Parathyroid adenoma (tissue), 2 donors: ENCODE data around the gene FANCL.

Experiments
- H2AFZ ChIP-seq: fragments of 300-600 bp; sonication (generic); one replicate; pipeline ENCODE4 v1.7.0; 2017; ENCODE audit warnings: antibody characterized with exemption, mild to moderate bottlenecking
- H3K27ac ChIP-seq: fragments of 300-600 bp; sonication (generic); one replicate; pipeline ENCODE4 v1.7.0; 2017
- H3K27me3 ChIP-seq: fragments of 300-600 bp; sonication (generic); one replicate; pipeline ENCODE4 v1.7.0; 2017; ENCODE audit warnings: low read length; ENCODE audit not compliant: control insufficient read depth, insufficient read depth
- H3K36me3 ChIP-seq: fragments of 300-600 bp; sonication (generic); one replicate; pipeline ENCODE4 v1.7.0; 2017; ENCODE audit warnings: low read length; ENCODE audit not compliant: control insufficient read depth, insufficient read depth
- H3K4me1 ChIP-seq: fragments of 300-600 bp; sonication (generic); one replicate; pipeline ENCODE4 v1.7.0; 2017; ENCODE audit warnings: control low read depth
- H3K4me2 ChIP-seq: fragments of 300-600 bp; sonication (generic); one replicate; pipeline ENCODE4 v1.7.0; 2017; ENCODE audit warnings: low read length
- H3K4me3 ChIP-seq: fragments of 300-600 bp; sonication (generic); one replicate; pipeline ENCODE4 v1.7.0; 2017; ENCODE audit warnings: low read depth, low read length
- H3K79me2 ChIP-seq: fragments of 300-600 bp; sonication (generic); one replicate; pipeline ENCODE4 v1.7.0; 2017; ENCODE audit warnings: control low read depth
- H3K9ac ChIP-seq: fragments of 300-600 bp; sonication (generic); one replicate; pipeline ENCODE4 v1.7.0; 2017; ENCODE audit warnings: mild to moderate bottlenecking
- H3K9me3 ChIP-seq: fragments of 300-600 bp; sonication (generic); one replicate; pipeline ENCODE4 v1.7.0; 2017; ENCODE audit warnings: low read length; ENCODE audit not compliant: control insufficient read depth
- TF ChIP-seq, protein P1 (sequence below): fragments of 300-600 bp; sonication (generic); IDR thresholded peaks from one replicate; pipeline ENCODE4 v1.7.0; 2017; ENCODE audit warnings: antibody characterized with exemption, mild to moderate bottlenecking
- donor health status: primary hyperparathyroidism.

FANCL gene

DNA sequence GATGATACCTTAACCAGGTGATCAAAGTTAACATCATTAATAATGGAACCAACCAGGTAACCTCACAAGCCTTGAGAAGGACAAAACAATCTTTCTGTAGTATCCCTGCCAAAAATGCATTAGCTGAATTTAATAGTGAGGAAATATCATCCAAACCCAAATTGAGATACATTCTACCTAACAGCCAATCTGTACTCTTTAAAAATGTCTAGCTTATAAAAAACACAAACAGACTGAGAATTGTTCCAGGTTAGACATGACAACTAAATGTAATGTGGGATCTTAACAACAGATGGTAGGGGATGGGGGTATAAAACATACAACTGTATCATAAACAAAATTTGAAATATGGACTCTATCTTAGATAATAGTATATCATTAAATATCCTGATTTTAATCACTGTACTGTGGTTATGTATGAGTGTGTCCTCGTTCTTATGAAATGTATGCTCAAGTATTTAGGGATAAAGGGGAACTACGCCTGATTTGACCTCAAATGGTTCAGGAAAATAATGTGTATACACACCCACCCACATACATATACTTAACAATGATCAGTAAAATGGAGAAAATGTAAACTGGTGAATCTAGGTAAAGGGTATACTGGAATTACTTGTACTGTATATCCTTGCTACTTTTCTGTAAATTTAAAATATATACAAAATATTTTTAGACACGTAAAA lies 1.7 kb downstream of the FANCL start:
- H3K27me3 ChIP-seq, result no peaks in the 10 kb centered on the region
- TF ChIP-seq, protein P1, sequence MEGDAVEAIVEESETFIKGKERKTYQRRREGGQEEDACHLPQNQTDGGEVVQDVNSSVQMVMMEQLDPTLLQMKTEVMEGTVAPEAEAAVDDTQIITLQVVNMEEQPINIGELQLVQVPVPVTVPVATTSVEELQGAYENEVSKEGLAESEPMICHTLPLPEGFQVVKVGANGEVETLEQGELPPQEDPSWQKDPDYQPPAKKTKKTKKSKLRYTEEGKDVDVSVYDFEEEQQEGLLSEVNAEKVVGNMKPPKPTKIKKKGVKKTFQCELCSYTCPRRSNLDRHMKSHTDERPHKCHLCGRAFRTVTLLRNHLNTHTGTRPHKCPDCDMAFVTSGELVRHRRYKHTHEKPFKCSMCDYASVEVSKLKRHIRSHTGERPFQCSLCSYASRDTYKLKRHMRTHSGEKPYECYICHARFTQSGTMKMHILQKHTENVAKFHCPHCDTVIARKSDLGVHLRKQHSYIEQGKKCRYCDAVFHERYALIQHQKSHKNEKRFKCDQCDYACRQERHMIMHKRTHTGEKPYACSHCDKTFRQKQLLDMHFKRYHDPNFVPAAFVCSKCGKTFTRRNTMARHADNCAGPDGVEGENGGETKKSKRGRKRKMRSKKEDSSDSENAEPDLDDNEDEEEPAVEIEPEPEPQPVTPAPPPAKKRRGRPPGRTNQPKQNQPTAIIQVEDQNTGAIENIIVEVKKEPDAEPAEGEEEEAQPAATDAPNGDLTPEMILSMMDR, result no peak
- no peak overlapping the region for H3K9ac ChIP-seq
- H3K4me3 ChIP-seq, result no peak overlapping the region
- no peak overlapping the region for H3K4me2 ChIP-seq
- H3K27ac ChIP-seq, result no peak overlapping the region
- no peaks in the 10 kb centered on the region for H3K79me2 ChIP-seq
- no peaks in the 10 kb centered on the region for H3K36me3 ChIP-seq
- H3K4me1 ChIP-seq, result no peaks in the 10 kb centered on the region
- no peak overlapping the region for H2AFZ ChIP-seq
- H3K9me3 ChIP-seq, result no peaks in the 10 kb centered on the region

DNA sequence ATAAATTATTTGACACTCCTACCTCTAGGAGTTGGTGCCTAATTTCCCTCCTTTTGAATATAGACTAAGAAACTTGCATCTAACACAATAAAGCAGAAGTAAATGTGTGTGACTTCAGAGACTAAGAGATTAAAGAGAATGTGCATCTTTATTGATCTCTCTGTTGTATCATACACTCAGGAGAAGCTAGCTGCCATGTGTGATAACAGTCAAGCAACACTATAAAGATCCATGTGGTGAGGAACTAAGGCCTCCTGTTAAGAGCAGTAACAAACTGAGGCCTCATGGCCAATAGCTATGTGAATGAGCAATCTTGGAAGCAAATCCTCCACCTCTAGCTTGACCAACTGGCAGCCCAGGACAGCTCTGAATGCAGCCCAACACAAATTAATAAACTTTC lies 3.4 kb downstream of the FANCL start:
- Histone ChIP-seq H2AFZ (no peak overlapping the region), H3K9me3 (no peaks in the 10 kb centered on the region), H3K4me3 (no peak overlapping the region), H3K4me1 (peaks cover 4% of the 10 kb centered on the region), H3K27me3 (no peaks in the 10 kb centered on the region), H3K4me2 (no peak overlapping the region), H3K9ac (no peak overlapping the region), H3K27ac (no peak overlapping the region), H3K36me3 (no peaks in the 10 kb centered on the region), H3K79me2 (no peaks in the 10 kb centered on the region)
- TF ChIP-seq, protein P1, result no peak

DNA sequence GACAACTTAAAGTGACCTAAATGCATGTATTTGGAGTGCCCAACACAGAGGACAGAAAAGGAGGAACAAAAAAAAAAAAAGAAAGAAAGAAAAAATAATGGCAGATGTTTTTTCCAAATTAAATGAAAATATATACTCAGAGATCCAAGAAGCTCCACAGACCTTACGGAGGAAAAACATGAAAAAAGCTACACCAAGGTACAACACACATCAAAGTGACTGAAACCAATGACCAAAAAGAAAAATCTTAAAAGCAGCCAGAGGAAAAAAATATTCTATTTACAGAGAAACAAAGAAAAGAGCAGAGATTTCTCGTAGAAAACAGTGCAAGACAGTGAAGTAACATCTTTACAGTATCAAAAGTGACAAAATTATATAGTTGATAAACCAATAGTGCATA lies 5.1 kb downstream of the FANCL start:
- H3K4me1 ChIP-seq, result peaks cover 4% of the 10 kb centered on the region
- H3K27ac ChIP-seq, result no peak overlapping the region
- no peaks in the 10 kb centered on the region for H3K36me3 ChIP-seq
- no peaks in the 10 kb centered on the region for H3K27me3 ChIP-seq
- TF ChIP-seq, protein P1, result no peak
- no peak overlapping the region for H3K4me2 ChIP-seq
- H3K4me3 ChIP-seq, result no peak overlapping the region
- H2AFZ ChIP-seq, result no peak overlapping the region
- no peak overlapping the region for H3K9ac ChIP-seq
- H3K9me3 ChIP-seq, result no peaks in the 10 kb centered on the region
- H3K79me2 ChIP-seq, result no peaks in the 10 kb centered on the region

DNA sequence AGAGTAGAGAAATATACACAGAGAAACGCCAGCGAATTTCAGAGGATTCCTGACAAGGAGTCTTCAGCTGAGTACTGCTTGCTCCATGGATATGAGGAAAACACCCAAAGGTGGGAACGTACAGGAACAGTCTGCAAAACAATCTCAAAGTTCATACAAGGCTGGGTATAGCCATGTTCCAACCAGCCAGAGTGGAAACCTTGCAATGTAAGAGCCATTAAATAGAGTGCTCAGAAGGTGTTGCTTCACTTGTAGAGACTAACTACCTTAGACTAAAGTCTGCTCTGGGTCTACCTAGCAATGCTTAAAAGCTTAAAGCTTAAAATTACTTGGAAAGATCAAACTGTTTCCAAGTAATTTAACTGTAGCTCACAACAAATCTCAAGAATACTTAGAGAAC lies 6.0 kb downstream of the FANCL start:
- H3K4me3 ChIP-seq, result no peak overlapping the region
- no peaks in the 10 kb centered on the region for H3K9me3 ChIP-seq
- no peak overlapping the region for H3K27ac ChIP-seq
- TF ChIP-seq, protein P1, result no peak
- no peak overlapping the region for H2AFZ ChIP-seq
- peaks cover 4% of the 10 kb centered on the region for H3K4me1 ChIP-seq
- H3K27me3 ChIP-seq, result no peaks in the 10 kb centered on the region
- H3K4me2 ChIP-seq, result no peak overlapping the region
- H3K79me2 ChIP-seq, result no peaks in the 10 kb centered on the region
- H3K9ac ChIP-seq, result no peak overlapping the region
- H3K36me3 ChIP-seq, result no peaks in the 10 kb centered on the region

DNA sequence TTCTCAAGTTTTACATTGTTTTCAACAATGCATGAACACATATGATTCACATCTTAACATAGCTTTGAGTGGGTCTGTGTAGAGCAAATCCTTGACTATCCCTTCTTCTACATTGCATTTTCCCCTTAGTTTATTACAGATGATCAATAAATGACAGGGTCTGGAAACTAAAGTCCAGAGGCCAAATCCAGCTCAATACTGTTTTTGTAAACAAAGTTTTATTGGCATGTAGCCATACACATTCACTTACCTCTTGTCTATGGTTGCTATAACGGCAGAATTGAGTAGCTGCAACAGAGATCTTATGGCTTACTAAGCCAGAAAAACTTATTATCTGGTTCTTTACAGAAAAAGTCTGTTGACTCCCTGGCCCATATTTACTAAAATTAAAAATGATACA lies 12.8 kb downstream of the FANCL start:
- peaks cover under 1% of the 10 kb centered on the region for H3K4me1 ChIP-seq
- no peak overlapping the region for H3K4me2 ChIP-seq
- no peak overlapping the region for H2AFZ ChIP-seq
- H3K27ac ChIP-seq, result no peak overlapping the region
- no peak overlapping the region for H3K9ac ChIP-seq
- H3K36me3 ChIP-seq, result no peaks in the 10 kb centered on the region
- no peaks in the 10 kb centered on the region for H3K9me3 ChIP-seq
- TF ChIP-seq, protein P1, result no peak
- H3K79me2 ChIP-seq, result no peaks in the 10 kb centered on the region
- no peak overlapping the region for H3K4me3 ChIP-seq
- H3K27me3 ChIP-seq, result no peaks in the 10 kb centered on the region
